ENCODE results near the gene XXYLT1. TPM values are rescaled to one million over a fixed set of nuclear protein-coding genes. Genes with fewer than 3 reads are reported as not detected.

Gene XXYLT1
- total RNA-seq, 1 donor from 2014 or later = 22.3 TPM

- Mint-ChIP-seq H3K4me1 (ENCODE audit: low read depth, unreplicated experiment) (peaks cover 44% of the 10 kb centered on the region), H3K4me3 (ENCODE audit: unreplicated experiment) (no peak overlapping the region), H3K27ac (ENCODE audit: unreplicated experiment) (no peak overlapping the region), H3K27me3 (ENCODE audit: unreplicated experiment) (peaks cover 3% of the 10 kb centered on the region), H3K36me3 (ENCODE audit: unreplicated experiment) (peaks cover 5% of the 10 kb centered on the region), H3K9me3 (ENCODE audit: unreplicated experiment) (peaks cover 1% of the 10 kb centered on the region)
- TF ChIP-seq CTCF (IDR thresholded peaks at IDR 0.05; ENCODE audit: partially characterized antibody, unreplicated experiment) = no peak
- no peak for DNase-seq
Observed at GRCh38 chr3:195181113-195181498, 89.9 kb downstream of the XXYLT1 start.

- Mint-ChIP-seq H3K4me1 (ENCODE audit: low read depth, unreplicated experiment) (peaks cover 45% of the 10 kb centered on the region), H3K27me3 (ENCODE audit: unreplicated experiment) (peaks cover 3% of the 10 kb centered on the region), H3K4me3 (ENCODE audit: unreplicated experiment) (no peak overlapping the region), H3K36me3 (ENCODE audit: unreplicated experiment) (peaks cover 5% of the 10 kb centered on the region), H3K27ac (ENCODE audit: unreplicated experiment) (peak overlapping the region; percentile 46), H3K9me3 (ENCODE audit: unreplicated experiment) (peaks cover 1% of the 10 kb centered on the region)
- no peak for DNase-seq
- TF ChIP-seq CTCF (IDR thresholded peaks at IDR 0.05; ENCODE audit: partially characterized antibody, unreplicated experiment) = no peak
Observed at GRCh38 chr3:195180490-195181112, 90.4 kb downstream of the XXYLT1 start.

GRCh38 chr3:195179776-195180489 is 91.0 kb downstream of the XXYLT1 start:
- Mint-ChIP-seq H3K27ac (ENCODE audit: unreplicated experiment) (peak overlapping the region; percentile 46), H3K4me1 (ENCODE audit: low read depth, unreplicated experiment) (peaks cover 52% of the 10 kb centered on the region)
- no peak for TF ChIP-seq CTCF (IDR thresholded peaks at IDR 0.05; ENCODE audit: partially characterized antibody, unreplicated experiment)

GRCh38 chr3:195178124-195178910 is 92.6 kb downstream of the XXYLT1 start:
- H3K27ac Mint-ChIP-seq (ENCODE audit: unreplicated experiment) = peak overlapping the region; percentile 40

More at GRCh38 chr3:195179776-195180489, 91.0 kb downstream of the XXYLT1 start:
- Mint-ChIP-seq H3K9me3 (ENCODE audit: unreplicated experiment) (peaks cover 1% of the 10 kb centered on the region), H3K36me3 (ENCODE audit: unreplicated experiment) (peaks cover 5% of the 10 kb centered on the region), H3K4me3 (ENCODE audit: unreplicated experiment) (no peak overlapping the region), H3K27me3 (ENCODE audit: unreplicated experiment) (peaks cover 3% of the 10 kb centered on the region)
- DNase-seq = no peak

More at GRCh38 chr3:195178124-195178910, 92.6 kb downstream of the XXYLT1 start:
- TF ChIP-seq CTCF (IDR thresholded peaks at IDR 0.05; ENCODE audit: partially characterized antibody, unreplicated experiment) = no peak
- H3K36me3 Mint-ChIP-seq (ENCODE audit: unreplicated experiment) = peaks cover 5% of the 10 kb centered on the region
- DNase-seq = no peak
- H3K9me3 Mint-ChIP-seq (ENCODE audit: unreplicated experiment) = peaks cover 1% of the 10 kb centered on the region
- no peak overlapping the region for H3K4me3 Mint-ChIP-seq (ENCODE audit: unreplicated experiment)
- H3K4me1 Mint-ChIP-seq (ENCODE audit: low read depth, unreplicated experiment) = peaks cover 51% of the 10 kb centered on the region
- H3K27me3 Mint-ChIP-seq (ENCODE audit: unreplicated experiment) = peaks cover 3% of the 10 kb centered on the region

Data from glutamatergic neuron (in vitro differentiated cells).